GM13976 (cell line): ENCODE data around the gene CHST6.

ENCODE experiments used
- DNase-seq: peaks from one replicate; pipeline ENCODE4 v3.0.0; 2012; ENCODE audit warnings: low spot score
- CTCF ChIP-seq: IDR thresholded peaks from 2 replicates; pipeline ENCODE4 v1.5.1; 2012; ENCODE audit warnings: borderline replicate concordance, mild to moderate bottlenecking; ENCODE audit not compliant: insufficient read depth; ENCODE audit errors: extremely low read depth, missing control alignments, control extremely low read depth
- in situ Hi-C: fragments of 300-500 bp; cut with MboI; formaldehyde crosslinking; loops from one replicate; pipeline ENCODE4 v1.12.0; 2022; ENCODE audit warnings: low sequenced_read_pairs, mixed read lengths, inconsistent platforms; ENCODE audit not compliant: unreplicated experiment

The CHST6 gene

GRCh38 chr16:75476817-75477216 is 18.4 kb downstream of the CHST6 start:
- no peak for DNase-seq
- in situ Hi-C loops, result no loop called here

GRCh38 chr16:75475420-75475847 is 19.8 kb downstream of the CHST6 start:
- no peak for TF ChIP-seq CTCF
- DNase-seq, result no peak
- in situ Hi-C loops, result no loop called here

More at GRCh38 chr16:75476817-75477216, 18.4 kb downstream of the CHST6 start:
- no peak for TF ChIP-seq CTCF

- in situ Hi-C loops, result loop anchor here (25.0 kb wide), 1 partner anchor 1714 kb away; the partner anchor contains the start of genes MON1B and SYCE1L
- no peak for TF ChIP-seq CTCF
These were observed 22.0 kb downstream of the CHST6 start for GRCh38 chr16:75472908-75473877.

GRCh38 chr16:75471723-75472633 is 23.3 kb downstream of the CHST6 start:
- peak; percentile 75 for DNase-seq
- peak; percentile 69 for TF ChIP-seq CTCF
- in situ Hi-C loops, result loop anchor here (25.0 kb wide), 1 partner anchor 1715 kb away; the partner anchor contains the start of genes MON1B and SYCE1L

More at GRCh38 chr16:75472908-75473877, 22.0 kb downstream of the CHST6 start:
- DNase-seq, result no peak

- in situ Hi-C loops, result loop anchor here (25.0 kb wide), 1 partner anchor 1721 kb away; the partner anchor contains the start of genes MON1B and SYCE1L
- no peak for TF ChIP-seq CTCF
- DNase-seq, result no peak
These were observed 28.5 kb downstream of the CHST6 start for GRCh38 chr16:75466760-75467159.
